Natural killer cell (primary cell): Measurements from ENCODE around the gene MOXD1. TPM values are rescaled to one million over a fixed set of nuclear protein-coding genes. Genes with fewer than 3 reads are reported as not detected.

Experiments
- ATAC-seq, 3 donors: fragments of 150-1000 bp in 2 of 3; fragments of 200-7000 bp in 1 of 3; cut with Tn5 transposase; 1 replicate in 1 of 3; 2 replicates in 2 of 3; pipeline ENCODE4 v1.10.0; 2021; ENCODE audit warnings: mild to moderate bottlenecking in 2 of 3, moderate library complexity in 2 of 3
- DNase-seq, 2 donors: peaks; one replicate each; pipeline versions ENCODE4 v3.0.0 to v3.0.0-alpha.2; 2013 to 2021; ENCODE audit warnings: mixed read lengths in 1 of 2
- H3K27ac ChIP-seq: one replicate; pipeline ENCODE4 v1.5.1; 2013; ENCODE audit warnings: mild to moderate bottlenecking, low read length
- H3K27me3 ChIP-seq: one replicate; pipeline ENCODE4 v1.6.1; 2013; ENCODE audit warnings: low read length; ENCODE audit not compliant: control insufficient read depth, insufficient read depth
- H3K36me3 ChIP-seq: one replicate; pipeline ENCODE4 v1.6.1; 2013; ENCODE audit warnings: low read length; ENCODE audit not compliant: control insufficient read depth, insufficient read depth
- H3K4me1 ChIP-seq: one replicate; pipeline ENCODE4 v1.6.1; 2013; ENCODE audit warnings: low read length; ENCODE audit not compliant: control insufficient read depth, insufficient read depth
- H3K4me3 ChIP-seq: one replicate; pipeline ENCODE4 v1.5.1; 2013; ENCODE audit warnings: low read length
- H3K9me3 ChIP-seq: one replicate; pipeline ENCODE4 v1.6.1; 2013; ENCODE audit warnings: low read length; ENCODE audit not compliant: control insufficient read depth, insufficient read depth
- H3K27ac Mint-ChIP-seq, 2 donors: one replicate each; pipeline ENCODE4 v1.8.0; 2022; ENCODE audit warnings: mild to moderate bottlenecking in 2 of 2, mixed read lengths in 2 of 2, moderate library complexity in 1 of 2
- H3K27me3 Mint-ChIP-seq, 2 donors: one replicate each; pipeline ENCODE4 v1.8.0; 2022; ENCODE audit warnings: low read depth in 2 of 2, mixed read lengths in 2 of 2
- H3K36me3 Mint-ChIP-seq: one replicate; pipeline ENCODE4 v1.8.0; 2022; ENCODE audit warnings: mixed read lengths
- H3K4me1 Mint-ChIP-seq, 2 donors: one replicate each; pipeline ENCODE4 v1.8.0; 2022; ENCODE audit warnings: mixed read lengths in 2 of 2
- H3K4me3 Mint-ChIP-seq: one replicate; pipeline ENCODE4 v1.8.0; 2022; ENCODE audit warnings: mild to moderate bottlenecking, moderate library complexity, mixed read lengths
- H3K9me3 Mint-ChIP-seq, 2 donors: one replicate each; pipeline ENCODE4 v1.8.0; 2022; ENCODE audit warnings: mixed read lengths in 2 of 2
- WGBS: methylation state at CpG from one replicate; pipeline ENCODE4 v1.1.7; 2013; ENCODE audit warnings: missing lambda C conversion rate; ENCODE audit not compliant: insufficient coverage; 5-methylcytosine and 5-hydroxymethylcytosine counted together
- intact Hi-C: fragments of 100-400 bp; cut with micrococcal nuclease; formaldehyde crosslinking; loops from one replicate; pipeline ENCODE4 v1.14.2; 2022
- total RNA-seq, 4 donors: library from RNA; stranded (reverse); fragments of 120-200 nt in 1 of 4; gene quantifications; one replicate each; pipeline versions ENCODE4 v1.2.3 to v1.2.4, GENCODE V29; 2013 to 2022
- TF ChIP-seq, protein P1 (sequence below): fragments of 200-600 bp; IDR thresholded peaks from one replicate; pipeline ENCODE4 v1.8.0; 2022; ENCODE audit warnings: antibody characterized with exemption

Gene MOXD1
- total RNA-seq, 3 donors from 2014 or later (not counting 1 experiment from before 2014, with no cell fraction given), result not detected

DNA sequence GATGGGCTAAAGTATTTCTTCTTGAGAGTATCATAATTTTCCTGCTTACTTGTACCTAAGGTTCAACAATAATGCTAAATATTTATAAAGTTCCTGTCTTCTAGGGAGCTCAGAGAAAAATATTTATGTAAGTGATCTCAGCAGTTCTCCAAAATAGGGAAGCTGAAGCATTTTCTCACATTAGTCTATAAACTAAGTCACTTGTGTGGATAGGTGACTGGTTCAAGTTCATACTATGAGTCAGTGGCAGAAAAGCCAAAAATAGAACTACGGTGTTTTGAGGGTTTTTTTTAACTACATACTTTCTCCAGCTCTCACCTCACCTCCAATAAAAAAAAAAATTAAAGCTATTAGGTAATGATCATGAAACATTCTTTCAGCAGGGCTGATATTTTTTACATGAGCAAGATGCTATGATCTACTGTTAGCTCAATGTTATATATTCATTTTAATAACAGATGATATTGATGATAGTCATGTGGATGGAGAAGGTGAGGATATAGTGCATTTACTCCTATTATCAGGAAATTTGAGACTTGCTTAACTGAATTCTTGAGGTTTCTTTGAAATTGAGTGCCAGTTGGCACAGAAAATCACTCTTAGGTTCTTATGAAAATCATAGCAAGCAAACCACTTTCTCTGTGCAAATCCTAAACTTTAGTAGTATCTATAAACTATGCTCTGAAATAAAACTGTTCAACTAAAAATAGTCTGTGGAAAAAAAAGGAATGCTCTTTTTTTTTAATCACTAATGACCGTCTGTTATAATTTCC lies 4.1 kb upstream of the MOXD1 start:
- H3K4me3 Mint-ChIP-seq, result no peak overlapping the region
- H3K27ac ChIP-seq, result no peak overlapping the region
- no peaks in the 10 kb centered on the region for H3K36me3 ChIP-seq
- H3K4me1 ChIP-seq, result peaks cover 13% of the 10 kb centered on the region
- H3K4me1 Mint-ChIP-seq, result peaks cover 5 to 6% of the 10 kb centered on the region in 2 donors
- H3K27me3 ChIP-seq, result peaks cover 24% of the 10 kb centered on the region
- H3K4me3 ChIP-seq, result no peak overlapping the region
- ATAC-seq, result no peak
- no CpG with 5 or more reads among the region's 2 CpGs for WGBS
- DNase-seq, result no peak
- H3K9me3 ChIP-seq, result peaks cover 3% of the 10 kb centered on the region
- TF ChIP-seq, protein P1, sequence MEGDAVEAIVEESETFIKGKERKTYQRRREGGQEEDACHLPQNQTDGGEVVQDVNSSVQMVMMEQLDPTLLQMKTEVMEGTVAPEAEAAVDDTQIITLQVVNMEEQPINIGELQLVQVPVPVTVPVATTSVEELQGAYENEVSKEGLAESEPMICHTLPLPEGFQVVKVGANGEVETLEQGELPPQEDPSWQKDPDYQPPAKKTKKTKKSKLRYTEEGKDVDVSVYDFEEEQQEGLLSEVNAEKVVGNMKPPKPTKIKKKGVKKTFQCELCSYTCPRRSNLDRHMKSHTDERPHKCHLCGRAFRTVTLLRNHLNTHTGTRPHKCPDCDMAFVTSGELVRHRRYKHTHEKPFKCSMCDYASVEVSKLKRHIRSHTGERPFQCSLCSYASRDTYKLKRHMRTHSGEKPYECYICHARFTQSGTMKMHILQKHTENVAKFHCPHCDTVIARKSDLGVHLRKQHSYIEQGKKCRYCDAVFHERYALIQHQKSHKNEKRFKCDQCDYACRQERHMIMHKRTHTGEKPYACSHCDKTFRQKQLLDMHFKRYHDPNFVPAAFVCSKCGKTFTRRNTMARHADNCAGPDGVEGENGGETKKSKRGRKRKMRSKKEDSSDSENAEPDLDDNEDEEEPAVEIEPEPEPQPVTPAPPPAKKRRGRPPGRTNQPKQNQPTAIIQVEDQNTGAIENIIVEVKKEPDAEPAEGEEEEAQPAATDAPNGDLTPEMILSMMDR, result no peak
- no peak overlapping the region for H3K27ac Mint-ChIP-seq
- no peaks in the 10 kb centered on the region for H3K36me3 Mint-ChIP-seq
- no peaks in the 10 kb centered on the region for H3K9me3 Mint-ChIP-seq
- intact Hi-C loops, result no loop called here
- H3K27me3 Mint-ChIP-seq, result peaks cover 30 to 69% of the 10 kb centered on the region in 2 donors

DNA sequence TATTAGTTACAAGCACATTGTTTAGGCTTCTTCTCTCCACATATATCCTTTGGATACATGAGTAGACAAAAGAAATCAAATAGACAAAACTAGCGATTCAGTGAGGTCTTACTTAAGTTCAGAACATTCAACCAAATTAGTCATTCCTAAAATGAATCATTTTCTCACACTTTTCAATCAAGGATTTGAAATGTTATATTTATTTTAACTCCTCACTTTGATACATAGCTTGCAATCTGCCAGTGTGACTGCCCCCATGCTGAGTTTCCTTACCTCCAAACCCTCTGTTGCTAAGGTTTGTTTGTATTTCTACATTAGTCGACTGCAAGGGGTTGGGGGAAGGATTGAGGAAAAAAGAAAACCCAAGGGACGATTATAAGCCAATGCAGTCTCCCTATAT lies 3.5 kb upstream of the MOXD1 start:
- TF ChIP-seq, protein P1, result no peak
- no peaks in the 10 kb centered on the region for H3K9me3 Mint-ChIP-seq
- no peak overlapping the region for H3K27ac Mint-ChIP-seq
- H3K4me3 ChIP-seq, result no peak overlapping the region
- intact Hi-C loops, result no loop called here
- H3K9me3 ChIP-seq, result peaks cover 3% of the 10 kb centered on the region
- peaks cover 35 to 75% of the 10 kb centered on the region in 2 donors for H3K27me3 Mint-ChIP-seq
- no peak overlapping the region for H3K4me3 Mint-ChIP-seq
- H3K36me3 ChIP-seq, result no peaks in the 10 kb centered on the region
- ATAC-seq (no peak), DNase-seq (no peak)
- H3K36me3 Mint-ChIP-seq, result no peaks in the 10 kb centered on the region
- no peak overlapping the region for H3K27ac ChIP-seq
- H3K27me3 ChIP-seq, result peaks cover 24% of the 10 kb centered on the region
- WGBS, result 86% methylated on average over 1 of the region's 3 CpGs
- peaks cover 13% of the 10 kb centered on the region for H3K4me1 ChIP-seq
- peaks cover 6% of the 10 kb centered on the region in 2 donors for H3K4me1 Mint-ChIP-seq

DNA sequence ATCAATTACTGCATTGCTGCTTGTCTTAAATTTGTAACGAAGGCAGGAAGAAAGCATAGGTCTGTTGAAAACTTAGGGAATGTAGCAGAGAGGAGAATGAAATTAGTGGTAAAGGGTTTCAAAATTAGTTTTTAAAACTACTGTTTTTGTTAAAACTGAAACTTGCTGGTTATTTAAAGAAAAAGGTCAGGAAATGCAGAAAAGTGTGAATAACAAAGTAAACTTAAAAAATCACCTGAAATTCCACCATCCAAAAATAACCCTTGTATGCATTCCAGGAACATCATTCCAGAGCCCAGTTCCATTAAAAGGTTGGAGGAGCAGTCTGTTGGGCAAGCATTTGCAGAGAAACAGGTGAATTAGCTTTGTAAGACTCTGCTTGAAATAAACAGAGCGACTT lies 3.1 kb upstream of the MOXD1 start:
- no peak for DNase-seq
- Histone ChIP-seq H3K36me3 (no peaks in the 10 kb centered on the region), H3K27me3 (peaks cover 24% of the 10 kb centered on the region), H3K9me3 (peaks cover 3% of the 10 kb centered on the region), H3K4me1 (peaks cover 13% of the 10 kb centered on the region), H3K27ac (no peak overlapping the region), H3K4me3 (no peak overlapping the region)
- Mint-ChIP-seq H3K4me3 (no peak overlapping the region), H3K27ac (no peak overlapping the region), H3K27me3 (peaks cover 37 to 79% of the 10 kb centered on the region in 2 donors), H3K36me3 (no peaks in the 10 kb centered on the region), H3K9me3 (no peaks in the 10 kb centered on the region), H3K4me1 (peaks cover 6% of the 10 kb centered on the region in 2 donors)
- WGBS, result 70% methylated on average over 1 of the region's 2 CpGs
- ATAC-seq, result no peak
- intact Hi-C loops, result no loop called here
- TF ChIP-seq, protein P1, result no peak
